Mesenteric fat pad (tissue), 1 donor: ENCODE data around the gene CD109. TPM values are rescaled to one million over a fixed set of nuclear protein-coding genes. Genes with fewer than 3 reads are reported as not detected.
"Not testable (repeated sequence)": the region's sequence is repeated elsewhere in the genome, so short reads cannot be mapped to it uniquely, and the experiment has no call there.

Source experiments
- DNase-seq: peaks from one replicate; pipeline ENCODE4 v3.0.0-alpha.2; 2020; ENCODE audit warnings: low spot score
- total RNA-seq: library from RNA; stranded (reverse); fragmentation: NEBNext Ultra II Directional; extraction: Animal tissue kit (Norgen Biotek cat#: 25700); gene quantifications from one replicate; pipeline ENCODE4 v1.2.1, GENCODE V29; 2021
- donor health status: DM: yes; HTN: yes; CAD: no.

CD109 gene
- total RNA-seq, 1 donor from 2014 or later = 10.8 TPM

- DNase-seq = no peak
These were observed 28.4 kb downstream of the CD109 start for GRCh38 chr6:73724389-73724788.

GRCh38 chr6:73725192-73725591 lies 29.2 kb downstream of the CD109 start:
- not testable (repeated sequence) for DNase-seq

- no peak for DNase-seq
These were observed 31.1 kb downstream of the CD109 start for GRCh38 chr6:73727114-73727513.

GRCh38 chr6:73728548-73729205 lies 32.7 kb downstream of the CD109 start:
- DNase-seq = no peak

- DNase-seq = no peak
These were observed 35.3 kb downstream of the CD109 start for GRCh38 chr6:73731285-73731684.

GRCh38 chr6:73732845-73733675 lies 37.1 kb downstream of the CD109 start:
- no peak for DNase-seq

- DNase-seq = no peak
These were observed 37.8 kb downstream of the CD109 start for GRCh38 chr6:73733791-73734190.

GRCh38 chr6:73734832-73735453 lies 38.9 kb downstream of the CD109 start:
- DNase-seq = no peak

- no peak for DNase-seq
These were observed 42.5 kb downstream of the CD109 start for GRCh38 chr6:73738367-73739028.

GRCh38 chr6:73739096-73739495 lies 43.1 kb downstream of the CD109 start:
- no peak for DNase-seq

- DNase-seq = no peak
These were observed 46.4 kb downstream of the CD109 start for GRCh38 chr6:73742433-73742832.

GRCh38 chr6:73743081-73743480 lies 47.1 kb downstream of the CD109 start:
- no peak for DNase-seq

- no peak for DNase-seq
These were observed 47.6 kb downstream of the CD109 start for GRCh38 chr6:73743556-73743955.

- DNase-seq = no peak
These were observed 50.8 kb downstream of the CD109 start for GRCh38 chr6:73746787-73747186.

GRCh38 chr6:73747289-73747688 lies 51.3 kb downstream of the CD109 start:
- no peak for DNase-seq

- no peak for DNase-seq
These were observed 56.9 kb downstream of the CD109 start for GRCh38 chr6:73752943-73753342.

- DNase-seq = no peak
These were observed 70.0 kb downstream of the CD109 start for GRCh38 chr6:73766040-73766439.

GRCh38 chr6:73768558-73768957 lies 72.6 kb downstream of the CD109 start:
- no peak for DNase-seq

GRCh38 chr6:73769976-73770375 lies 74.0 kb downstream of the CD109 start:
- DNase-seq = no peak

GRCh38 chr6:73774311-73774774 lies 78.3 kb downstream of the CD109 start:
- DNase-seq = no peak

- DNase-seq = no peak
These were observed 83.9 kb downstream of the CD109 start for GRCh38 chr6:73779943-73780342.

GRCh38 chr6:73782911-73783310 lies 86.9 kb downstream of the CD109 start:
- no peak for DNase-seq
